ENCODE data around the gene CCR2. TPM values are rescaled to one million over a fixed set of nuclear protein-coding genes. Genes with fewer than 3 reads are reported as not detected.
A peak's percentile ranks its signal among the peaks of the same experiment; 100 is the strongest.

CCR2 gene
- total and polyA plus RNA-seq, 2 of the 4 experiments (the other 2 are of a cell fraction), result not detected

- Histone ChIP-seq H3K4me3 (ENCODE audit: insufficient read depth, low read depth, low read length) (no peak overlapping the region), H3K27ac (ENCODE audit: insufficient read depth, low read length) (no peak overlapping the region), H3K4me2 (ENCODE audit: low read depth, low read length) (no peak overlapping the region), H2AK9ac (replicated peaks; ENCODE audit: low read depth, low read length, poor library complexity) (no peak overlapping the region), H4K91ac (ENCODE audit: insufficient read depth, low read depth, low read length) (peak overlapping the region; percentile 62), H3K18ac (ENCODE audit: low read depth, low read length) (no peak overlapping the region; the same call in 1 of the 2 replicates), H3K79me1 (ENCODE audit: low read depth in 1 of 2, low read length in 2 of 2) (peaks cover 0 to 4% of the 10 kb centered on the region in 2 experiments; a peak in 1 of 4 replicates), H4K8ac (ENCODE audit: low read depth in 2 of 2, low read length in 2 of 2) (peak overlapping the region; percentile 33 to 84; a peak in 3 of 4 replicates), H2AK5ac (ENCODE audit: low read depth, low read length) (peak overlapping the region; percentile 37; the same call in 1 of the 2 replicates), H2BK15ac (ENCODE audit: low read depth, low read length) (no peak overlapping the region), H2BK20ac (ENCODE audit: low read depth, low read length) (peak overlapping the region; percentile 70; the same call in 1 of the 2 replicates), H3K4me1 (ENCODE audit: control insufficient read depth, insufficient read depth, low read length) (peaks cover 20% of the 10 kb centered on the region), H3K9me1 (ENCODE audit: insufficient read depth, low read length) (peaks cover 8% of the 10 kb centered on the region), H2AFZ (replicated peaks; ENCODE audit: low read length, poor library complexity) (peak overlapping the region; percentile 83), H3K14ac (replicated peaks; ENCODE audit: low read depth, low read length) (peak overlapping the region; percentile 70), H2BK5ac (ENCODE audit: low read depth, low read length, poor library complexity, severe bottlenecking) (no peak overlapping the region), H3K56ac (ENCODE audit: extremely low read depth, insufficient read depth, low read length) (no peak overlapping the region), H3K4ac (ENCODE audit: low read depth, low read length) (peak overlapping the region; percentile 37; the same call in 1 of the 2 replicates), H4K20me1 (ENCODE audit: insufficient read depth, low read length) (no peaks in the 10 kb centered on the region), H4K5ac (ENCODE audit: low read depth, low read length) (no peak overlapping the region), H3K9ac (ENCODE audit: low read depth, low read length) (no peak overlapping the region), H3K36me3 (ENCODE audit: control insufficient read depth, insufficient read depth, low read length) (no peaks in the 10 kb centered on the region), H3K23ac (ENCODE audit: low read depth, low read length) (peak overlapping the region; percentile 10; the same call in 1 of the 2 replicates), H2BK120ac (ENCODE audit: low read depth, low read length) (peak overlapping the region; percentile 85), H3K9me3 (ENCODE audit: control insufficient read depth, insufficient read depth, low read length) (no peaks in the 10 kb centered on the region), H3K27me3 (ENCODE audit: control insufficient read depth, insufficient read depth, low read length) (no peaks in the 10 kb centered on the region)
- ATAC-seq (ENCODE audit: low read depth), result no peak; the same call in 1 of the 2 replicates
- ChIA-PET CTCF (interaction anchor here (1.0 kb wide), 1 partner anchor 192 kb away, joined by 4 read pairs; no protein-coding TSS in a partner anchor), POLR2A (ENCODE audit: unreplicated experiment) (interaction anchor here (0.6 kb wide), 1 partner anchor 68 kb away, joined by 3 read pairs; no protein-coding TSS in a partner anchor)
- BruUV-seq (replicated peaks), result no TSS peak
- DNase-seq, result no peak
- 70% methylated on average over 2 of the region's 7 CpGs; no CpG with 5 or more reads in 1 of the 2 experiments for WGBS, 2 experiments (ENCODE audit: extremely low coverage in 2 of 2, insufficient read length in 1 of 2)
- dilution Hi-C loops (cut with HindIII; ENCODE audit: low sequenced_read_pairs, unreplicated experiment), result no loop called here
- in situ Hi-C loops (cut with MboI; ENCODE audit: low sequenced_read_pairs), result no loop called here
- no peak for TF ChIP-seq USF2 (IDR thresholded peaks at IDR 0.05; ENCODE audit: low read depth, low read length)
- no peak for TF ChIP-seq POLR2A (IDR thresholded peaks at IDR 0.05; ENCODE audit: low read depth, low read length)
- no peak for TF ChIP-seq CTCF (conservative IDR thresholded peaks at IDR 0.05; ENCODE audit: low read depth, low read length)
- TF ChIP-seq RCOR1 (IDR thresholded peaks at IDR 0.05; ENCODE audit: insufficient replicate concordance, low read length), result no peak
- TF ChIP-seq RFX5 (IDR thresholded peaks at IDR 0.05; ENCODE audit: low read depth, low read length), result no peak
- no peak for TF ChIP-seq BHLHE40 (IDR thresholded peaks at IDR 0.05; ENCODE audit: low read depth, low read length)
- TF ChIP-seq FOS (IDR thresholded peaks at IDR 0.05; ENCODE audit: low read depth, low read length), result no peak
- no peak for TF ChIP-seq NFE2L2 (IDR thresholded peaks at IDR 0.05; ENCODE audit: low read depth, low read length)
- no peak for TF ChIP-seq CHD1 (IDR thresholded peaks at IDR 0.05; ENCODE audit: low read depth, low read length)
- no peak for TF ChIP-seq SMC3 (IDR thresholded peaks at IDR 0.05; ENCODE audit: low read depth, low read length)
- TF ChIP-seq MAFK (IDR thresholded peaks at IDR 0.05; ENCODE audit: low read depth, low read length), result no peak
- no peak for TF ChIP-seq ELK1 (IDR thresholded peaks at IDR 0.05; ENCODE audit: borderline replicate concordance, low read depth, low read length)
- intact Hi-C loops (cut with micrococcal nuclease), result no loop called here
Measured at GRCh38 chr3:46407970-46408369, 54.1 kb downstream of the CCR2 start.
